Stimulated activated CD4-positive, alpha-beta T cell treated with anti-CD3 and anti-CD28 coated beads, Interleukin-4, amount 100 ng/mL, for 1 hour (primary cell): ENCODE results near the gene UBE2E2.
"Not testable (repeated sequence)": the region's sequence is repeated elsewhere in the genome, so short reads cannot be mapped to it uniquely, and the experiment has no call there.

Source experiments
- DNase-seq: peaks from one replicate; pipeline ENCODE4 v3.0.0-alpha.2; 2020

Gene UBE2E2

DNA sequence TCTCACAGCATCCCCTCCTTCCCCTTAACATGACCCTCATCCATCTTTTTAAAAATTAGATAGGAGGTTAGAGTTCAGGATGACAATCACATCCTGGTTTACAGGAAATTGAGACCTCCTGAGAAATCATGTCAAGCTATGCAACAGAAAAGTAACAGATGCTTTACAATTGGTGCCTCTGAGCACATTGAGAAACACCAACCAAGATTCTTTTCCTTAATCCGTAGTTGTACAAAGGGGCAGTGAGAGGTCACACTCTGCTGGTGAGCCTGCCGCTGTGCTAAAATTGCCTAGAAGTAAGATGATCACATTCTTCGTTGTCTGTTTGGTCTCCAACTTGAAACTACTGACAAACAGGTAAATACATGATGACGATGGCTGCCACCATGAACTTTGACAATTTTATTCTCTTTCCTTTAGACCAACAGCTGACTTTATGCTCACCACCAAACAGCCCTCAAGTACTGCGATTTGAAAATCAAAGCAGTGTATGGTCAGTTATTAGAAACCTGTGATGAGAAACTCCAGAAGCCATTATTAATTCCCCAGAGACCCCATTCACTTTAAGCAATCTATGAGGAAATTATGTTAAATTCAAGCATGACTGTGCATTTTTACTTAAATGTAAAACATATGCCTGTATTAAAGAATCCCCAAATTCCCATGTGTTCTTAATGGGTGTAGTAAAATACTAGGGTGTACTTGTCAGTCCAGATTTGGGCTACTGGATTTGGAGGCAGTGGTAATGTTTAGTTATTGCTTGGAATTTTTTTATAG, 392.0 kb downstream of the UBE2E2 start:
- DNase-seq = no peak

GRCh38 chr3:23595851-23596250, 392.7 kb downstream of the UBE2E2 start:
- no peak for DNase-seq

GRCh38 chr3:23600167-23600871, 397.2 kb downstream of the UBE2E2 start:
- no peak for DNase-seq

- no peak for DNase-seq
Measured at GRCh38 chr3:23601091-23601822, 398.1 kb downstream of the UBE2E2 start.

GRCh38 chr3:23602971-23603370, 399.8 kb downstream of the UBE2E2 start:
- DNase-seq = no peak

- no peak for DNase-seq
Measured at GRCh38 chr3:23607184-23607847, 404.2 kb downstream of the UBE2E2 start.

GRCh38 chr3:23608650-23609049, 405.5 kb downstream of the UBE2E2 start:
- DNase-seq = no peak

DNA sequence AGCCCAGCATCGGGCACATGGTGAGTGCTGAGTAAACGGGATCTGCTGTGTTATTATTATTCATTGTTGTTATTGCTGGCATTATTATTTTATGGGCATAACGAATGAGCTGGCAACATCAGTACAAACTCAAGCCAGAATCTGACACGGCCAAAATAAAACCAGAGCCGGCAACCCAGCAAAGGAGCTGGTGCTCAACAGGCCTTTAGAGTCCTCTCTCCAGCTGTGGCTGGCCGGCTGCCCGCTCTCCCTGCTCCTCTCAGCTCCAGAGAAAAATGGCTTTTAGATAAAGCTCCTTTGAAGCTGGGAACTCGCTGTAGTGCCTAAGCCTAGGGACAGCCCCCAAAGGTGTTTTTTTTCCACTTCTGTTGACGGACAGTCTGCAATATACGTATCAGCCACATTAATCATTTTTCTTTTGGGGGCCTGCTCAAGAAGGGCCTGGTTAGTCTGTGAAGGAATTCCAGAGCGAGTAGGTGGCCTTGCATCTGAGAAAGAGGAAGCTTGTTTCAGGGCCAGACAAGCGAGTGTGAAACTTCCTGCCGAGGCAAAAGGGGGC, 408.7 kb downstream of the UBE2E2 start:
- no peak for DNase-seq

DNA sequence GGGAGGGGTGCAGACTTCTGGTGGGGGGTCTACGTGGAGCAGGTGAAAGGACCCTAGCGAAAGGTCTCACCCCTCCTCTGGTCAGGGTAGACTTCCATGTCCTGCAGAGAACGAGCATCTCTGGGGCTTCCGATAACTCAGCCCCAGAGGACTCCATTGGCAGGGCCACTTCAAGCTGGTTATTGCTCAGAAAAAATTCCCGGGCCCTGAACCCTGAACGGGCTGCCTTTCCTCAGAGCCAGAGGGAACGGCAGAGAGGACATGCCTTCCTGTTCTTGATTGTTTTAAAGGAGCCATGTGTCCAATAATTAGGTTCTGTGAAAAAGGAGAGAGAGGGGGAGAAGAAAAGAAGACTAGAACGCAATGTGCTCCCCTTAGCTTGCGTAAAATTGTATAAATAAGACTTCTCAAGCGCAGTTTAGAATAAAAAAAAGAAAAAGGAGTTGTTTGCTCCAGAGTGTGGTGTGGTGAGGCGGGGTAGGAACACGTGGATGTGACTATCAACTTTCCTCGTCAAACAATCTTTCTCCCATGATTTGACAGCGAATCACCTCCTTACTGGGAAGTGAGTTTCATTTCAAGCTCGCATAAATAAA, 409.3 kb downstream of the UBE2E2 start:
- no peak for DNase-seq

GRCh38 chr3:23615068-23615467, 411.9 kb downstream of the UBE2E2 start:
- DNase-seq = no peak

DNA sequence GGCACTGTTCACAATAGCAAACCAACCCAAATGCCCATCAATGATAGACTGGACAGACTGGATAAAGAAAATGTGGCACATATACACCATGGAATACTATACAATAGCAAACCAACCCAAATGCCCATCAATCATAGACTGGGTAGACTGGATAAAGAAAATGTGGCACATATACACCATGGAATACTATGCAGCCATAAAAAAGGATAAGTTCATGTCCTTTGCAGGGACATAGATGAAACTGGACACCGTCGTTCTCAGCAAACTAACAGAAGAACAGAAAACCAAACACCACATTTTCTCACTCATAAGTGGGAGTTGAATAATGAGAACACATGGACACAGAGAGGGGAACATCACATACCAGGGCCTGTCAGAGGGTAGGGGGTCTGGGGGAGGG, 415.3 kb downstream of the UBE2E2 start:
- not testable (repeated sequence) for DNase-seq

DNA sequence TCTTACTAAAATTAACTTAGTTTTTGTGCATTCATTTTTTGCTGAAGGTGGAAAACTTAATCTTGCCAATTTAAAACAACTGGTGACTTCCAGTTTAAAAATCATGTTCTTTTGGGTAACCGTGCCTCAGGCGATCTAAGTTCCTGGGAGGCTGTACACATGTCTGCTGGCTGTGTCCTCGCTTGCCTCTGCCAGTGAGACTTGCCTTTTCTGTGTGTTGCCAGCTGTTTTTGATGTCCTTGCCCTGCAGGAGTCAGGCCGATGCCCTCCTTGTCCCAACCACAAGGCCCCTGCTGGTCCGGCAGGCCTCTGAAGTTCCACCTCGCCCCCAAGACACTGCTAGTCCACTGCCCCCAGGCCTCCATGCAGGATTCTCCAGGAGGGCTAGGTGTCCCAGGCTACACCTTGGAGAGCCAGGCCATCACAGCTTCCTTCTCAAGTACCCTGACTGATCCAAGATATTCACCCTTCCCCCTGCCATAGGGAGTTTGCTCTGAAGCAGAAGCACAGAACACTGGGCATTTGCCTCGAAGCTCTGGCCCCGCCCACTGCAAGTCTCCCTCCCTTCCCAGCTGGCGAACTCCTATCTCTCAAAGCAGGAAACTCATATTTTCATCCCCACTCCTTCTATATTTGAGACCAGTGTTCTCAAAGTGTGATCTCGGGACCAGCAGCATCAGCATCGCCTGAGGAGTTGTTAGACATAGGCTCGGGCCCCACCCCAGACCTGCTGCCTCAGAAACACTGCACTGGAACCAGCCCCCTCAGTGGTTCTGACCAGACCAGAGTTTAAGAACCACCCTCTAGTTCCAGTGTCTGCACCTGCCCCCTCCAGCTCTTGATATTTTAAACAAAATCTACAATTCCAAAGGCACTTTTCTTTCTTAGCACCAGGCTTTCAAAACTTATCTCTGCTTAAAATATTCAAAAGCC, 416.8 kb downstream of the UBE2E2 start:
- no peak for DNase-seq

- no peak for DNase-seq
Measured at GRCh38 chr3:23620638-23621015, 417.5 kb downstream of the UBE2E2 start.

DNA sequence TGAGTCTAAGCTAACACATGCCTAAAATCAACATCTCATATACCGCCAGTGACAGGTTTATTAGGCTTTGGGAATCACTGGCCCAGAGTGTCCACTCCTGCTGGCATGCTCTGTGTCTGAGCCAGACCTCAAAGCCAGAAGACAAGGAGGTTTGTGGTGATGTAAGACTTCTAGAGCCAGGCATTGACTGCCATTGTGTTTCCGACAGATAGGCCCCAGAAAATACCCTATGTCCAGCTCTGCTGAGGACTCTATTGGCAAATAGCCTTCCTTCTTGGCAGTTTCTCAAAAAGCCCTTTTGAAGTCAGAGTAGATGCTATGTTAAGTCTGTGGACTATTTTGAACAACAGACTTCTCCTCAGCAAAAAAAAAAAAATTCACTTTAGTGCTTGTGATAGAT, 420.7 kb downstream of the UBE2E2 start:
- no peak for DNase-seq

- DNase-seq = no peak
Measured at GRCh38 chr3:23624305-23624704, 421.2 kb downstream of the UBE2E2 start.

DNA sequence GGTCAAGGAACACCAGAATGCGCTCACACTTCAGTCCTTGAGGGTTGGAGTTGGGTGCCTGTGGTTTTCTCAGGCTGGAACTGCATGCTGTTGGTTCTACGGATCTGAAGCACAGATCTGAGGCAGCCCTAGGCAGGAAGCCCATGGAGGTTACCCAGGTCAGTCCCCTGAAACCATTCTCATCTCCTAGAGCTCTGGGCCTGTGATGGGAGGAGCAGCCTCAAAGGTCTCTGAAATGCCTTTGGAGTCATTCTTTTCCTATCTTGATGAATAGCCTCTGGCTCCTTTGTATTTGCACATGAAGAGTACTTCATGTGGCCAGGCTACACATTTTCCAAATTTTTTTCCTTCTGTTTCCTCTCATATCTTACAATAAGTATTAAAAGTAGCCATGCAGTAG, 423.3 kb downstream of the UBE2E2 start:
- no peak for DNase-seq

- DNase-seq = no peak
Measured at GRCh38 chr3:23629181-23629894, 426.2 kb downstream of the UBE2E2 start.

DNA sequence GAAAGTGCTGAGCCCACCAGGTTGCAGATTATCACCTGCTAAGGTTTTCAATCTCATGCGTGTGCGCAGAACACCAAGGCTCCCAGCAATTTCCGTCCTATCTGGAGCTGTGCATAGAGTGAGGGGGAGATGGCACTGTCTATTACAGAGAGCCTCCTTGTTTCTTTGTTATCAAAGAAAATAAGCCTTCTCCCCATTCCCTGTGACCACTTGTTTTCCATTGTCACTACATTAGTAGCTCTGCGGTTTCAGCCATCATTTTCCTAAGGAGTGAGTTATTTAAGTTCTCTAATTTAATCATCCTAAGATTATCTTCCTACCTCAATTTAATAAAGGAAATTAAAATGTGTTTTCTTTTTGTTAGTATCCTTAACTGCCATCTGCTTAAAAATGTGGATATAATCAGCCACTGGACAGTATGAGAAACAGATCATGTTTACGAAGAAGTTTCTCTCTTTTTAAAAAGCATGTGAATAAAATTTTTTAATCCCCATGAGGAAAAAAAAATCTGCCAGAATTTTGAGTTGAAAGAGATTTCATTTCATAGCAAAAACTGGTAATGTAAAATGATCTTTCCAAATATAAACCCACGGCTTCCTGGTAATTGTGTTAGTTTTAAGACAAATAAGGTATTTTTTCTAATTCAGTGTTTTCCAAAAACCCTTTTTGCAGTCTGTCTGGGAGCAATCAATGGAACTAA, 430.3 kb downstream of the UBE2E2 start:
- DNase-seq = no peak

DNA sequence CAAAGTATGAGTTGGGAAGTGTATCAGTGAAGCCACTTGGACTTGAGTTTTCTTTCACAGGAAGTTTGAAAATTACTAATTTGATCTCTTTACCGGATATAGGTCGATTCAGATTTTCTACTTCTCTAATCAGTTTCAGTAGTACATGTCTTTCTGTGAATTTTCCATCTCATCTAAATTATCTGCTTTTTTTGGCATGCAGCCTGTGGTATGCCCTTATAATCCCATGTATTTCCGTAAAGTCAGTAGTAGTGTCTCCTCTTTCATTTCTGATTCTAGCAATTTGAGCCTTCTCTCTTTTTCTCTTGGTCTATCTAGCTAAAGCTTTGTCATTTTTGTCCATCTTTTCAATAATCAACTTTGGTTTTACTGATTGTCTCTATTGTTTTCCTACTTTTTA, 434.2 kb downstream of the UBE2E2 start:
- no peak for DNase-seq
